ENCODE measurements around the gene COL4A2. TPM values are rescaled to one million over a fixed set of nuclear protein-coding genes. Genes with fewer than 3 reads are reported as not detected.
"Not testable (repeated sequence)": the region's sequence is repeated elsewhere in the genome, so short reads cannot be mapped to it uniquely, and the experiment has no call there.

The COL4A2 gene
- total RNA-seq, 1 experiment from 2014 or later, result 74.5 TPM

GRCh38 chr13:110485604-110486003 lies 178.5 kb downstream of the COL4A2 start:
- no peaks in the 10 kb centered on the region for H3K4me1 ChIP-seq (ENCODE audit: insufficient read depth, low read length)
- H2AFZ ChIP-seq (ENCODE audit: low read length), result no peak overlapping the region
- DNase-seq (no peak), ATAC-seq (no peak)
- no peaks in the 10 kb centered on the region for H3K27me3 ChIP-seq (ENCODE audit: low read length)
- POLR2A ChIA-PET (ENCODE audit: unreplicated experiment), result no interaction called here
- H3K9me3 ChIP-seq (ENCODE audit: low read length), result no peaks in the 10 kb centered on the region
- no peaks in the 10 kb centered on the region for H3K36me3 ChIP-seq (ENCODE audit: low read depth, low read length)
- no peak for TF ChIP-seq EZH2phosphoT487 (IDR thresholded peaks at IDR 0.05; ENCODE audit: borderline replicate concordance, low read length)
- H3K4me3 ChIP-seq (ENCODE audit: low read length), result no peak overlapping the region
- H4K20me1 ChIP-seq (ENCODE audit: low read length), result no peaks in the 10 kb centered on the region
- intact Hi-C loops (cut with micrococcal nuclease), result no loop called here
- H3K9ac ChIP-seq (ENCODE audit: low read length), result no peak overlapping the region
- H3K27ac ChIP-seq (ENCODE audit: low read length), result no peak overlapping the region
- BruUV-seq (replicated peaks), result no TSS peak
- no peaks in the 10 kb centered on the region for H3F3A ChIP-seq (ENCODE audit: low read length, unreplicated experiment)
- CTCF ChIA-PET, result no interaction called here
- H3K79me2 ChIP-seq (ENCODE audit: low read length), result no peaks in the 10 kb centered on the region
- no peaks in the 10 kb centered on the region for H3K9me2 ChIP-seq (replicated peaks; ENCODE audit: low read length)
- no peak overlapping the region for H3K4me2 ChIP-seq (ENCODE audit: low read length)

GRCh38 chr13:110486061-110486715 lies 179.1 kb downstream of the COL4A2 start:
- H3K36me3 ChIP-seq (ENCODE audit: low read depth, low read length), result no peaks in the 10 kb centered on the region
- H3F3A ChIP-seq (ENCODE audit: low read length, unreplicated experiment), result no peaks in the 10 kb centered on the region
- H3K4me2 ChIP-seq (ENCODE audit: low read length), result no peak overlapping the region
- H3K9me2 ChIP-seq (replicated peaks; ENCODE audit: low read length), result no peaks in the 10 kb centered on the region
- ChIA-PET CTCF (no interaction called here), POLR2A (ENCODE audit: unreplicated experiment) (no interaction called here)
- intact Hi-C loops (cut with micrococcal nuclease), result no loop called here
- TF ChIP-seq EZH2 (IDR thresholded peaks at IDR 0.05; ENCODE audit: low read length, unreplicated experiment), result no peak
- TF ChIP-seq CTCF (conservative IDR thresholded peaks at IDR 0.05; ENCODE audit: low read depth, low read length), result no peak
- TF ChIP-seq EZH2phosphoT487 (IDR thresholded peaks at IDR 0.05; ENCODE audit: borderline replicate concordance, low read length), result no peak
- no peaks in the 10 kb centered on the region for H3K79me2 ChIP-seq (ENCODE audit: low read length)
- no peaks in the 10 kb centered on the region for H3K27me3 ChIP-seq (ENCODE audit: low read length)
- H3K4me3 ChIP-seq (ENCODE audit: low read length), result no peak overlapping the region
- no peaks in the 10 kb centered on the region for H3K4me1 ChIP-seq (ENCODE audit: insufficient read depth, low read length)
- no peak for DNase-seq
- H3K27ac ChIP-seq (ENCODE audit: low read length), result no peak overlapping the region
- ATAC-seq, result no peak
- BruUV-seq (replicated peaks), result no TSS peak
- no peaks in the 10 kb centered on the region for H3K9me3 ChIP-seq (ENCODE audit: low read length)
- H4K20me1 ChIP-seq (ENCODE audit: low read length), result no peaks in the 10 kb centered on the region
- H3K9ac ChIP-seq (ENCODE audit: low read length), result no peak overlapping the region
- H2AFZ ChIP-seq (ENCODE audit: low read length), result no peak overlapping the region

- H3K36me3 ChIP-seq (ENCODE audit: low read depth, low read length); H2AFZ ChIP-seq (ENCODE audit: low read length); H3F3A ChIP-seq (ENCODE audit: low read length, unreplicated experiment); H3K27me3 ChIP-seq (ENCODE audit: low read length); DNase-seq; H3K27ac ChIP-seq (ENCODE audit: low read length); H3K4me3 ChIP-seq (ENCODE audit: low read length); H3K4me1 ChIP-seq (ENCODE audit: insufficient read depth, low read length); H3K4me2 ChIP-seq (ENCODE audit: low read length); ATAC-seq; H3K9me3 ChIP-seq (ENCODE audit: low read length); H3K9ac ChIP-seq (ENCODE audit: low read length); H4K20me1 ChIP-seq (ENCODE audit: low read length); H3K9me2 ChIP-seq (replicated peaks; ENCODE audit: low read length); H3K79me2 ChIP-seq (ENCODE audit: low read length); POLR2A ChIA-PET (ENCODE audit: unreplicated experiment); intact Hi-C loops (cut with micrococcal nuclease); BruUV-seq (replicated peaks); CTCF ChIA-PET: not testable (repeated sequence)
Observed at GRCh38 chr13:110486880-110487279, 179.8 kb downstream of the COL4A2 start.
